Inflammatory macrophage treated with lipopolysaccharide for 1 hour (primary cell): ENCODE data around the gene GPR35.
"Not testable (repeated sequence)": the region's sequence is repeated elsewhere in the genome, so short reads cannot be mapped to it uniquely, and the experiment has no call there.

ENCODE experiments used
- DNase-seq, 2 donors: peaks; one replicate each; pipeline ENCODE4 v3.0.0-alpha.2; 2020 to 2022

GPR35 gene

DNA sequence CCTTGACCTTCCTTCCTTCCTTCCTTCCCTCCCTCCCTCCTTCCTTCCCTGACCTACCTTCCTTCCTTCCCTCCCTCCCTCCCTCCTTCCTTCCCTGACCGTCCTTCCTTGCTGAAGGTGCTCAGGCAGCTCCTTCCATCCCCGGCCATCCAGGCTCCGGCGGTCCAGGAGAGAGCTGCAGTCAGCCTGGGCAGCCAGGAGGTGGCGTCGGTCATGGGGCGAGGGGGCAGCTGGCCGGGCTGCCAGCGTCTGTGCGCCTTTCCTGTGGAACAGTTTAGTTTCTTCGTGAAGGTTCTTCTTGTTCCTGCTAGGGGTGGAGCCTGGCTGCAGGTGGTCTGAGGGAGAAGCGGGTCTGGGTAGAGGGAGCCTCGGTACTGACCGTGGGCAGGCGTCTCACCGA is 15.7 kb downstream of the GPR35 start:
- peak; percentile 33 to 55 for DNase-seq

DNA sequence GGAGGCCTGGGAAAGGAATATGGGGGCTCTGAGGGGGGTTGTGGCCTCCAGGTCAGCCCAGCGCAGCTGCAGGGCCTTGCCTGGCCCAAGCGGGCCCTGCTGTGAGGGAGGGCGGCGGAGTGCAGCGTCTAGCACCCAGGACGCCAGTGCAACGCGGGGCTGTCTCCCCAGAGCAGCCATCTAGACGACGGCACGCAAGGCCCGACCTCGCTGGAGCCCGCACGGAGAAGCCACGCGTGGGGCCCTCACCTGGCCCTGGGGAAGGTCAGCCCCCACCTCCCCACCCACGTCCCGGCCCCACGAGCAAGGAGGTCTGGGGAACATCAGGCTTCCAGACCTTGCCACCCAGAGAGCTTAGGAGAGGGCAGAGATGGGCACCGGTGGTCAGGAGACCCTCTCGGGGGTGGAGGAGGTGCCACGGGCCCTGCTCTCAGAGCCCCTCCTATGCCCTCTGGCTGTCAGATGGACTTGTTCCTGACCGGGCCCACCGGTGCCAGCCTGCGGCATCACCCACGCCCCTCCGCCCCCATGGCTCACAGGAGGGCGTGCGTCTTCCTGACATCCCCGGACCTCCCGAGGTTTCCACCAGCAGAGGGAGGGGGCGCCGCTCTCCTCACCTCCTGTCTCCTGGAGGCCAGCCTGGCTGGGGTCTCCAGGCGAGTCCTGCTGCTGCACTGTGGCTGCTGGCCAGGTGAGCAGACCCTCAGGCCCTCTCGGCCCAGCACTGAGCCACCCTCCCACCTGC is 17.0 kb downstream of the GPR35 start:
- no peak for DNase-seq

DNA sequence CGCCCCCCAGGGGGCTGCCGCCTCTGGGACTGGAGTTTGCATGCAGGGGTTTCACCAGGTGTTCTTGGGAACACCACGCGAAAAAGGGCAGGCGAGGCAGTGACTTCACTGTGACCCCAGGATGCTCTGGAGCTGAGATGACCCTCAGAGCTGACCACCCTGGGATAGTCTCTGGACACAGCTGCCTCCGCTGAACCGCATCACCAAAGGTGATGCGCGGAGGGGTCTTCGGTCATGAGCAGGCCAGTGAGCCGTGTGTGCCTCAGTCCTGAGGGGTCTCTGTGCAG is 17.5 kb downstream of the GPR35 start:
- no peak for DNase-seq

DNA sequence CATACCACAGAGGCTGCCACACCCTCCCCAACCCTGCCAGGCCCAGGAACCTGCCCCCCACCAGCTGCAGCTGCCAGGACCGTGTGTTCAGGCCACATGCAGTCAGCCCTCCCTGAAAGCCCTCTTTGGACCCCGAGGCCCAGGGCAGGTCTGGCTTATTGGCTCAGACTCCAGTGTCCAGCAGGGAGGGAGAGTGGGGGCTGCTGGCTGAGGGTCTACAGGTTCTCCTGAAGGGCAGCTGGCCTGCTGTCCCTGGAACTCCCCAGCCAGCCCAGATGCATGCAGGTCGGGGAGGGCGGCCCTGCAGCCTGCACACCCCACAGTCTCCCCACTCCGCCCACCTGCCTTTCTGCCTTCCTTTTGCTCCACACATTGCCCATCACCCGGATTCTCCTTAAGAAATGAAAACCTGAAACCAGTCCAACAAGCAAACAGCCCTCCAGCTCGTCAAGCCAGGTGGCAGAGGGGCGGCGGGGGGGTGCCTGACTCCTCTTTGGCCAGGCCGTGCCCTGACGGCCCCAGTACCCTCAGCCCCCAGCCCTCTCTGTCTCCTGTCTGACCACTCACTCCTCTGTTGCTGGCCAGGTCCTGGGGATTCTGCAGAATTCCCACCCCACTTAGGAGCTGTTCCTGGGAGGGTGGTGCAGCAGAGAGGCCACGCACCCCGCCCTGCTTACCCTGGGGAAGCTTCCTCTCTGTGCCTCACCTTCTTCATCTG is 18.0 kb downstream of the GPR35 start:
- DNase-seq: no peak

DNA sequence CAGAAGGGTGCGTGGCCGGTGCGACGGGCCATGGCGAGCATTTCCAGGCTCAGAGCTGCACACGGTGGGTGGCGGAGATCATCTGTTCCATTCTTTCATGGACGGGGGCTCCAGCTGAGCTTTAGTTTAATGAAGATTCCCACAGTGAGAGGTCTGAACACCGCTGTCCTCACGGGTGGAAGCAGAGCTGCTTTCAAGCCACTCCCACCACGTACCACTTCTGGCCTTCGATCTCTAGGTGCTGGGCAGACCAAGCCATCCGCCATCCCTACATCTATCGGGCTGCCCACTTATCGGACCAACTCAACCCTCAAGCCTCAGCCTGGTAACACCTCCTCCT is 18.5 kb downstream of the GPR35 start:
- no peak for DNase-seq

DNA sequence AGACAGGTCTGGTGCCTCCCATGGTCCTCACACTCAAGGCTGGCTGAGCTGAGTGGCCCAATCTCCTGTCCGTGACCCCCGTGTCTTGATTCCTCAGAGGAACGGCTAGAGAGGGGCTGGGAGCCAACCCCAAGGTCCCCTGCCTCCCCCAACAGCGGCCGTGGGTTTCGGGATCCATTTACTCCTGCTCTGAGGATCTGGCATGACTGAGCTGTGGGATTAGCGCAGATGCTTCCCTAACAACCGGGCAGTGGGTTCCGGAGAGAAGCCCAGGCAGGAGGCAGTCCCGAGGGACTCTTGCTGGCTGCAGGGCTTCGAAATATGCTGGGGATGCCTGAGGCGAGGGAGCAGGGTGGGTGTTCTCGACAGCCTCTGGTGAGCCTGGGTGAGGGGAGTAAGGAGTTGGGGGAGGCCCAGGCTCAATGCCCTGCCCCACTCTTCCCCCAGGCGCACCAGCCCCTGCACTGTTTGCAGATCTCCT is 18.9 kb downstream of the GPR35 start:
- DNase-seq: no peak

DNA sequence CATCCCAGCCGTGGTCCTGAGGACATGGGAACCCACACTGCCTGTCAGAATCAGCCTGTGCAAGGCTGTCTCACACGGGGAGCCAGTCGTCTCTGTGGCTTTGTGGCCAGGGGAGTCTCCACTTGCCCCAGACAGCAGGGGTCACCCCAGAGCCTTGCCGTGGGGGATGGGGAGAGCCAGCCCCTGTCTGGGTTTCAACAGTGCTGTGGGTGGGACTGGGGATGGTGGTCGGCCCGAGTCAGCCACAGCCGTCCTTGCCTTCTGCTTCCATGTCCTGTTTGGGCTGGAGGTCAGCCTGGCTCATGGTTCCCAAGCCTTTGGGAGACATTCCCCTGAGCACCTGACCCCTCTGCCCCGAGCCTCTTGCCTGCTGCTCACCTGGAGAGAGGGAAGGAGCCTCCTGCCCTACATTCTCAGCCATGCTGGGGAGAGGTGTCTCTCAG is 19.6 kb downstream of the GPR35 start:
- no peak for DNase-seq

DNA sequence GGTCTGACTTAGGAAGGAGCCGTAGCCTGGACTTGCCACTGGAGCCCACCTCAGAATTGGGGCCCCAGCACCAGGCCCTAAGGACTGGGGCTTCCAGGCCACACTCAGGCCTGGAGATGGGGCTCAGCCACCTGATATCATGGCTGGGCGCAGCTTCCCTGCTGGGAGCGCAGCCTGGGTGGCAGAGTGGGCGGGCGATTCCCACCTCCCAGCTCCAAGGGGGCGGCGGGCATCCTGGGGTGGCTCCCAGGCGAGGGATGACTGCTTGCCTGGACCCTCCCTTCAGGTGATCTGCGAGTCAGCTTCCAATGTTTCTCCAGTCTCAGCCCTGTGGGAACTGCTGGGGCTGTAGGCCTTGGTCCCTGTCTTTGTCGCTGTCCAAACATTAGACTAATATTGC is 20.1 kb downstream of the GPR35 start:
- DNase-seq: no peak

DNA sequence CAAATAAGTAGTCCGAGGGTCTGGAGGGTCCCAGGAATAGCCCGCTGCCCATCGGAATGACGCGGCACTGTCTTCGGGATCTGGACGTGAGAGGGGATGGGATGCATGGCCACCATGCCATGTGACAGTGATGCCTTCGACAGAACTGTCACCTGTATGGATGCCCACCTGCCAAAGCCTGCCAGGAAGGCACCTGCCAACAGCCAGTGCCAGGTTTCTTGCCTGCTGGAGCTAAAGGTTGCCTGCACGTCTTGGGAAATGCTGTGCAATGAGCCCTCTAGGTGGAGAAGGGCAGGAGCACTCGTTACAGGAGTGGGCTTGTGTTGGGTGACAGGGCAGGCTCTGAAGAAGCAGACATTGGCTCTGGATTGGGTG is 20.5 kb downstream of the GPR35 start:
- DNase-seq: no peak

DNA sequence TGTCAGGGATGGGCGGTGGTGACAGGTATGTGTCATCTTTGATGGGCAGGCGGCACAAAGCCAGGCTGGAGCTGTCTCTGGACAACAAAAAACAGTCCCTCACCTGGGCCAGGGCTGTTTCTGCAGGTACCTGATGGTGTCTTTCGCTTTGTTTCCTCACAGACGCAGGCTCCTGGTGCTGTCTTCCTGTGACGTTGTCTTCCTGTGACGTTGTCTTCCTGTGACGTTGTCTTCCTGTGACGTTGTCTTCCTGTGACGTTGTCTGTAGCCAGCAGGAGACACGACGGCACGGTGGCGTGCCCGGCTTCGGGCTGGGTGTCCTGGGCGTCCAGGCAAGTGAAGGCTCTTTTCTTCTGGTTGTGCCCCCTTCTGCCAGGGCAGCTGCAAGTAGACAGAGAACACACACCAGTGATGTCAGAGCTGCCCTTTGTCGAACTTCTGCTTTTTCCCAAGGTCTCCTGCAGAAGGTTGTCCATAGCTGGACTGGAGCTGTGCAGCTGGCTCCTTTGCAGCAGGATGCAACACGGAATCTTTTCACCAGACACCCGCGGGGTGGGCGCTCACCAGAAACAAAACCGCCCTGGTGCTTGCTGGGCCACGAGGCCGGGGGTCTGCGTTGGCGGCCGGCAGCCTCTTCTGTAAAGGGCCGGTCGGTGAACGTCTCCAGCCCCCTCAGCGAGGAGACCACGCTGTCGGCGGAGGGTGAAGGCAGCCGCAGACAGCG is 21.1 kb downstream of the GPR35 start:
- peak; percentile 13 to 28 for DNase-seq

DNA sequence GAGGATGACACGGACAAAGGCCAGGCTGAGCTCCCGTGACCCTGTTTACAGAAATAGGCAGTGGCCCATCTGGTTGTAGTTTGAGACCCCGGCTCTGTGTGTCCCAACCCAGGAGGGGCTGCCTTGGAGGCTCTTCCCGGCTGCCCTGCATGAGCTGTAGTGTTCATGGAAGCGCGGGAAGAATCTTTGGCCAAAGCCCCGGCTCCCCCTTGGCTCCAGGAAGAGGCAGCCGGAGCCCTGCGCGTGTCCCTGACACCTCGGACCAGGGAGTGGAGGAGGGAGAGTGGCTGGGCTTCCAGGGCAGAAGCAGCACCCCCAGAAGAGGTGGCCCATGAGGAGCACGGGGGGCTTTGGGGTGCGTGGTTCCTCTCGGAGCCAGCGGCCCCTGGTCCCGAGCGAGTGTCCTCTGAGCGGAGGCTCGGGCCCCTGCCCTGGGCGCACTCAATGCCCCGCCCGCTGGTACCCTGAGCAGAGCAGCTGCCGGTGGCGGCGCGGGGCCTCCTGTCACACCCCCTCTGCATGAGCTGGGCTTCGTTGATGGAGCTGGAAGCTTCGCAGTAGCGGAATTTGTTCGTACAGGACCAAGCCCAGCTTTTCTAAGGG is 21.7 kb downstream of the GPR35 start:
- DNase-seq: no peak

DNA sequence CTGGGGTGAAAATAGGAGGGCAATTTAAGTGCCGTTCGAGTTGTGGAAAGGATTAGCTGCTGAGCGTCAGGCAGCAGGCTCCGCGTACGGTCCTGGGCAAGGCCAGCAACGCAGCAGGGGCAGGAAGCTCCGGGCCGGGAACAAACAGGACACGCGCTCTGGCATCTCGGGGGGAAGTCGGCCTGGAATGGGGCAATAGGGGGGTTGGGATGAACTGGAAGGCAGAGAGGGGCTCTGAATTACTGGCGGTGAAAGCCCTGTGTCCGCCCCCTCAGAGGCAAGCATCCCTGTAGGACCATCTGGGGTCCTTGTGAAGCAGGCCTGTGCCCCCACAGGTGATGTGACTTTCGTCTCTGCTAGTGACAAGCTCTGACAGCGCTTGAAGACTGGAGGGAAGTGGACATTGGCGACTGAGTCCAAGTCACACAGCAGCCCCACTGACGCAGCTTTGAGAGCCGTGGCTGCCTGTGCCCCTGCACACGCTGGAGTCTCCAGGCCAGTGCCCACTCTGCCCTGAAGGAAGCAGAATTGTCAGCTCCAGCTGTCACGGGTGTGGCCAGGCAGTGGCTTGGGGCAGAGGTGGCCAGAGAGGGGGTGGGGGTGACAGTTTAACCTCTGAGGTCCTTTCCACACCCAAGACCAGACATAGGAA is 22.3 kb downstream of the GPR35 start:
- DNase-seq: no peak

DNA sequence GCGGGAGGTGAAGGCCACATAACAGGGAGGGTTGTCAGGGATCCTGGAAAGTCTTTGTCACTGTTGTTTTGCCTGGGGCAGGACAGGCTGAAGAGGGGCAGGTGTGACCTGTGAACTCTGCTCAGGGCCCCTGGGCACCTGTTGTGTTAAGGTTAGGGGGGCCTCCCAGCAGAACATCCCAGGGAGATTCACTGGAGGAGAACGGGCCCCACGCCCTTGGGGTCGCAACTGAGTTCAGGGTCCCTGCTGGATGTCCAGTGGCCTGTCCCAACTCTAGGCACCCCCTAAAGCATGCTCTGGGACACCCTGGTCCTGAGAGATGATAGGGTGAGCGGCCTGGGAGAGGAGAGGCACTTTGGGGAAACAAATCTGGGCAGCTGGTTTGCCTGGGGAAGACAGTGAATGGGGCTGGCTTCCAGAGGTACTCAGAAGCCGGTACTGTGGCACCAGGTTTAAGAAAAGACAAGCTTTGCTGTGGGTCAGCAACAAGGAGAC is 22.9 kb downstream of the GPR35 start:
- no peak for DNase-seq

DNA sequence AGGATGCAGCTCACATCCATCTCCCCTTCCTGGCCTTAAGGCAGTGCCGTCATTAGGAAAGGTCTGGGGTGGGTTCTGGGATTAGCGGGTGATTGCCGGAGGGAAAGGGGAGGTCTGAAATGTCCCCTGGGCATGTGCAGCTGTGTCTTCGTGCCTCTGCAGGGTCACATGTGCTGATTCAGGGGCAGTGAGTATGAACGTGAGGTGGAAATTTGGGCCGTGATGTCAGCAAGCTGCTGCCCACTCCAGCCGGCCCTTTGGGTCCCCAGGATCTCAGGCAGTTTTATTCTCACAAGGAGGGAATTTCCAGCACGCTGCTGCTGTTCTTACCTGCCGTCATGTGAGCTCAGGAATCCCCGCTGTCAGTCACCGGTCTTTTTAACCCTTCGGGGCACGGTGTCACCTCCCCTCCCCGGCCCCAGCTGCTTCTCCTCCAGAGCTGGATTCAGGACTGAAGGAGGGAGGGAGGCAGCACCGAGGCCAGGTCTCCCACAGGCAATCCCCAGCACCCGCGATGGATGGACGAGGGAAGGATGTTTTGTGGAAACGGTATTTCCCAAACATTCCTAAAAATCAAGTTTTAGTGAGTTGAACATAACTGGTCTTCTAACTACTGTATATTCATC is 23.5 kb downstream of the GPR35 start:
- no peak for DNase-seq

DNA sequence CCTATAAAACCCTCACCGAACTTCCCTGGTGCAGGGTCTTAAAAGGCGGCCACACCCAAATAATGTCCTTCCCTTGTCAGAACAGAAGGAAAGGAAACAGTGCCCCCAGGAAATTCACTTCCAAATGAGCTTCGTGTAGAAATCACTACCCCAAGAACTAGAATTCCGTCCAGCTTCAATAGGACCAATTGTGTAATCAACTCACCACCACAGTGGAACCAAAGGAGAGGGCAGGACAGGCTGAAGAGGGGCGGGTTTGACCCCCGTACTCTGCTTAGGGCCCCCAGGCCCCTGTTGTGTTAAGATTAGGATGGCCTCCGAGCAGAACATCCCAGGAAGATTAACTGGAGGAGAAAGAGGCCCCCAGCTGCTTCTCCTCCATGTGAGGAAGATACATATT is 24.1 kb downstream of the GPR35 start:
- no peak for DNase-seq

DNA sequence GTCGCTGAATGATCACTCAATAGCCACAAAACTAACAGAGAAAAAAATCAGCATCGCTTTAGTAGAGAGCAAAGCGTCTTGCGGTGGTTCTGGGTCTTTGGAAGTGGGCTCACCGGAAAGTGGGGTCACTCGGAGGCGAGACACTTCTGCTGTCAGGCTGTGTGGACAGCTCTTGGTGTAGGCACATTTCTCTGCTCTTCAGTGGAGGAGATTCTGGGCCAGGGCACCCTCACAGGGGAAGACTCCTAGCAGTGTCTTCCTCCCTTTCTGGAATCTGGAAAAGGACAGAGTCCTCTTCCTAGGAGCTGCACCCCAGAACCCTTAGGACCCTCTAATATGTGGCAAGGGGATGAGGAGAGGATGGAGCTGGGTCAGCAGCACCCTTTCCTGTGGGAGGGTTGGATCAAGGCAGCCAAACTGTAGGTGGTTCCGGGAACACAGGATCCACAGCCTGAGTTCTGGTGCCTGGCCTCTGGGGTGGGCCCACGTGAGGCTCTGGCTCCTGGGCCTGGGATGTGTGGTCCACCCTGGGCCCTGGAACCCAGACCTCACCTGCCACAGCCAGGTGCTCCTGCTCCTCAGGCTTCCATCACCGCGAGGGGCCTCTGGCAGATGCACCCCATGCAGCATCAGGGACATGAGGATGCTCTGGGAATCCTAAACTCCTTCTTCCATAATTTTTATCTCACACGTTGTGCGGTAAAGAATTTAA is 25.1 kb downstream of the GPR35 start:
- DNase-seq: no peak

DNA sequence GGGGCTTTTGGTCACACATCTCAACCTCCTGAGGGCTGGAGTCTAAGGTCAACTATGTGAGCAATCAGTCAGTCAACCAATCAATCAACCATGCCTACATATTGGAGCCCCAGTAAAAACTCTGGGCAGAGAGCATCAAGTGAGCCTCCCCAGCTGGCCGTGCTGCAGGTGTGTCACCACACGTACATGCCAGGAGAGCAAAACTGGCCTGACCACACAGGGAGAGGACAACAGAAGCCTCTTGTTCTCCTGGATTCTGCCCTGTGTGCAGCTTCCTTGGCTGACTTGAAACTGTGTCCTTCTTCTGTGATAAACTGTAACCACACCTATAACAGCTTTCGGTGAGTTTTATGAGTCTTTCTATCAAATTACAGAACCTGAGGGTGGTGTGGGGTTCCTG is 25.9 kb downstream of the GPR35 start:
- no peak for DNase-seq

DNA sequence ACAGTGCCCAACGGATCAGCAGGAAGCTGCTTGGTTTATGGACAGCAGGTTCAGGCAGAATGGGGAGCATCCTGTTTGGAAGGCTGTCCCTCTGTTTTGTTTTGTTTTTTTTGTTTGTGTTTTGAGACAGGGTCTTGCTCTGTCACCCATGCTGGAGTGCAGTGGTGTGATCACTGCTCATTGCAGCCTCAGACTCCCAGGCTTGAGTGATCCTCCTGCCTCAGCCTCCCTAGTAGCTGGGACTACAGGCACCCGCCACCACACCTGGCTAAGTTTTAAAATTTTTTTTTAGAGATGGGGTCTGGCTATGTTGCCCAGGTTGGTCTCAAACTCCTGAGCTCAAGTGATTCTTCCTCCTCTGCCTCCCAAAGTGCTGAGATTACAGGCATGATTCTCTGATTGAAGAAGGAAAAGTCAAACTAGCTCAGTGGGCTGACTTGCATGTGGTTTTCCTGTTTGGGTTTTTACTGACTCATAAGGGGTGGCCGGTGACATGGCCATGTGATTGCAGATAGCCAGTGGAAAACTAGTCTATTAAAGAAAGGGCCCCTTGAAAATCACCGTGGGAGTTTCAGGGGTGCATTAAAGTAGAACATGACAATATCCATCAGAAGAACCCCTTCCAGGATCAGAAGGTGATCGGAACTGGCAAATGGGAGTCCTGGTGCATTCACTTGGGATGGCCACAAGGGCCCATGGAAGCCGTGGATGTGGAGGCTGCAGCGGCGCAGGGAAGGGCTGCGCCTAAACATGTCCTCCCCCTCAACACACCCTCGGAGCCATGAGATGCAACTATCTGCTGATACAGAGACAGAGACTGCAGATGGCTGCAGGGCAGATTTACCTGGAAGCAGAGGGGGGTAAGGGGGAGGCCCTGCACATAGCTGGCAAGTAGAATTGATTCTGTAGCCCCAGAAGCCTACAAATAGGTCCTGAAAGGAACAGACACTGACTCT is 30.9 kb downstream of the GPR35 start:
- DNase-seq: peak; percentile 56 to 77

DNA sequence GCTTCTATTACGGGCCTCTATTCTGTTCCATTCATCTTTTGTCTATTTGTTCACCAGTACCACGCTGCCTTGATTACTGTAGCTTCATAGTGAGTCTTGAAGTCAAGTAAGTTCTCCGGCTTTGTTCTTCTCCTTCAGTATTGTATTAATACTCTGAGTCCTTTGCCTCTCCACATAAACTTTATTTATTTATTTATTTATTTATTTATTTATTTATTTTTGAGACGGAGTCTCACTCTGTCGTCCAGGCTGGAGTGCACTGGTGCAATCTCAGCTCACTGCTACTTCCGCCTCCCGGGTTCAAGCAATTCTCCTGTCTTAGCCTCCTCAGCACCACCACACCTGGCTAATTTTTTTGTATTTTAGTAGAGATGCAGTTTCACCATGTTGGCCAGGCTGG is 34.6 kb downstream of the GPR35 start:
- not testable (repeated sequence) for DNase-seq

DNA sequence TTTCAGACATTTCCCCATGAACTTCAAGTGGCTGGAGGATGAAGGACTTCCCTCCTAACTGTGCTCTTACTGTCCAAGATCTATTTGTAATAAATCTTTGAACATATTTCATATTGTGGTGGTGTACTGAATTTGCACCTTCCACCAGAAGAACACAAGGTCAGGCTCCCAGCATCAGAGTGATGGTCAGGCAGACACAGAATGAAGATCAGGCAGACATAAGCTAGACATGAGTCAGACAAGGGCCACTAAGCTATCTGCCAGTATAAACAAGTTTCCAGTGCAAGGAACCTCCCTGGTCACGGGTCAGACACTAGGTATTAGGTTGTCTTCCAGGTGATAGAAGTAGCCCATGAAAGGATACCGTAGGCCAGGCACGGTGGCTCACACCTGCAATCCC is 37.4 kb downstream of the GPR35 start:
- no peak for DNase-seq
